ENCODE measurements around the gene PSME2. TPM values are rescaled to one million over a fixed set of nuclear protein-coding genes. Genes with fewer than 3 reads are reported as not detected.

PSME2 gene
- total RNA-seq, 1 experiment from 2014 or later: 288 TPM

GRCh38 chr14:24132061-24132685, 14.2 kb downstream of the PSME2 start:
- no peak for DNase-seq
- intact Hi-C loops (cut with micrococcal nuclease; ENCODE audit: unreplicated experiment): no loop called here
- Mint-ChIP-seq H3K27ac (ENCODE audit: unreplicated experiment) (no peak overlapping the region), H3K9me3 (ENCODE audit: low read depth, unreplicated experiment) (no peaks in the 10 kb centered on the region), H3K27me3 (ENCODE audit: unreplicated experiment) (no peaks in the 10 kb centered on the region), H3K36me3 (ENCODE audit: insufficient read depth, unreplicated experiment) (peaks cover 22% of the 10 kb centered on the region), H3K4me3 (ENCODE audit: low read depth, unreplicated experiment) (no peak overlapping the region), H3K4me1 (ENCODE audit: low read depth, unreplicated experiment) (peaks cover 15% of the 10 kb centered on the region)
- BruUV-seq (replicated peaks): no TSS peak
- TF ChIP-seq, protein P1, sequence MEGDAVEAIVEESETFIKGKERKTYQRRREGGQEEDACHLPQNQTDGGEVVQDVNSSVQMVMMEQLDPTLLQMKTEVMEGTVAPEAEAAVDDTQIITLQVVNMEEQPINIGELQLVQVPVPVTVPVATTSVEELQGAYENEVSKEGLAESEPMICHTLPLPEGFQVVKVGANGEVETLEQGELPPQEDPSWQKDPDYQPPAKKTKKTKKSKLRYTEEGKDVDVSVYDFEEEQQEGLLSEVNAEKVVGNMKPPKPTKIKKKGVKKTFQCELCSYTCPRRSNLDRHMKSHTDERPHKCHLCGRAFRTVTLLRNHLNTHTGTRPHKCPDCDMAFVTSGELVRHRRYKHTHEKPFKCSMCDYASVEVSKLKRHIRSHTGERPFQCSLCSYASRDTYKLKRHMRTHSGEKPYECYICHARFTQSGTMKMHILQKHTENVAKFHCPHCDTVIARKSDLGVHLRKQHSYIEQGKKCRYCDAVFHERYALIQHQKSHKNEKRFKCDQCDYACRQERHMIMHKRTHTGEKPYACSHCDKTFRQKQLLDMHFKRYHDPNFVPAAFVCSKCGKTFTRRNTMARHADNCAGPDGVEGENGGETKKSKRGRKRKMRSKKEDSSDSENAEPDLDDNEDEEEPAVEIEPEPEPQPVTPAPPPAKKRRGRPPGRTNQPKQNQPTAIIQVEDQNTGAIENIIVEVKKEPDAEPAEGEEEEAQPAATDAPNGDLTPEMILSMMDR (IDR thresholded peaks at IDR 0.05; ENCODE audit: unreplicated experiment): no peak
- CTCF ChIA-PET: interaction anchor here (0.6 kb wide), 1 partner anchor 89 kb away, joined by 5 read pairs; no protein-coding TSS in a partner anchor

GRCh38 chr14:24131549-24131966, 14.9 kb downstream of the PSME2 start:
- no peaks in the 10 kb centered on the region for H3K9me3 Mint-ChIP-seq (ENCODE audit: low read depth, unreplicated experiment)
- no peaks in the 10 kb centered on the region for H3K27me3 Mint-ChIP-seq (ENCODE audit: unreplicated experiment)
- peaks cover 10% of the 10 kb centered on the region for H3K4me1 Mint-ChIP-seq (ENCODE audit: low read depth, unreplicated experiment)
- TF ChIP-seq, protein P1 (IDR thresholded peaks at IDR 0.05; ENCODE audit: unreplicated experiment): no peak
- no TSS peak for BruUV-seq (replicated peaks)
- H3K36me3 Mint-ChIP-seq (ENCODE audit: insufficient read depth, unreplicated experiment): peaks cover 16% of the 10 kb centered on the region
- no peak for DNase-seq
- H3K4me3 Mint-ChIP-seq (ENCODE audit: low read depth, unreplicated experiment): no peak overlapping the region
- no peak overlapping the region for H3K27ac Mint-ChIP-seq (ENCODE audit: unreplicated experiment)
- CTCF ChIA-PET: no interaction called here
- intact Hi-C loops (cut with micrococcal nuclease; ENCODE audit: unreplicated experiment): no loop called here

DNA sequence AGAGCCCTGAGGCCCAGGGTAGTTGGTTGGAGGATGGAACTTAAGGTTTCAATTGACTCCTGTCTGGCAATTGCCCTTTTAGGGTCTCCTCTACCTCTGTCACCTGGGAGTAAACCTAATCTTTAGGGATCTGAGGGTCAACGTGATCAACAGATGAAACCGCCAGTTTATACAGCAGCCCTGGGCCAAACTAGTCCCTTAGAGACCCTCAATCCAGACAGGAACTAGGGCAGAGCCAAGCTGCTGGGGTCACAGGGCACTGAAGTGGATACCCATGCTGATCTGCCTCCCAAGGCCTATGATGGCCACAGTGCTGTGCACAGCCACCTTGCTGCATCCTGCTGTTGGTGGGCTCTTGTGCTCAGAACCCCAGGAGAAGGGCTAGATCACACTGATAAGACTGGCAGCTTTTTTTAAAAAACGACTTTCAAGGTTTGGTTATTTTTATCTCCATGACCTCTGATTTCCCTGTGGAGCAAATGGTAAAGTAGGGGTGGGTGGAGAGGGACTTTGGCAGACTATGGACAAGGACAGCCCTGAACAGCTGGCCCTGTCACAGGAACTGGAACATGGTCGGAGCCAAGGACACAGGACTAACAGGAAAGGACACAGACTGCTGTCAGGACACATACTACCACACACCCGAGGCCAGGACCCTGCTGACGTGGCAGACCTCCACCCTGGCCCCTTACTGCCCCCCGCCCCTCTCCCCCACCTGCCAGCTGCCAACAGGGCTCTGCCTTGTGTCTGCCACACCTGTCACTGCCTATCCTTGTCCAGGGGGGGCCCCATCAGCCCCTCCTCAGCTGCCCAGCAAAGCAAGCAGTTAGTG, 15.5 kb downstream of the PSME2 start:
- TF ChIP-seq, protein P1 (IDR thresholded peaks at IDR 0.05; ENCODE audit: unreplicated experiment): no peak
- Mint-ChIP-seq H3K9me3 (ENCODE audit: low read depth, unreplicated experiment) (no peaks in the 10 kb centered on the region), H3K27ac (ENCODE audit: unreplicated experiment) (no peak overlapping the region), H3K4me3 (ENCODE audit: low read depth, unreplicated experiment) (no peak overlapping the region), H3K4me1 (ENCODE audit: low read depth, unreplicated experiment) (peaks cover 10% of the 10 kb centered on the region), H3K36me3 (ENCODE audit: insufficient read depth, unreplicated experiment) (peaks cover 10% of the 10 kb centered on the region), H3K27me3 (ENCODE audit: unreplicated experiment) (no peaks in the 10 kb centered on the region)
- BruUV-seq (replicated peaks): no TSS peak
- intact Hi-C loops (cut with micrococcal nuclease; ENCODE audit: unreplicated experiment): no loop called here
- DNase-seq: no peak
- CTCF ChIA-PET: interaction anchor here (0.7 kb wide), 1 partner anchor 348 kb away, joined by 3 read pairs; no protein-coding TSS in a partner anchor

- H3K27me3 Mint-ChIP-seq (ENCODE audit: unreplicated experiment): no peaks in the 10 kb centered on the region
- TF ChIP-seq, protein P1 (IDR thresholded peaks at IDR 0.05; ENCODE audit: unreplicated experiment): no peak
- H3K36me3 Mint-ChIP-seq (ENCODE audit: insufficient read depth, unreplicated experiment): peaks cover 5% of the 10 kb centered on the region
- CTCF ChIA-PET: no interaction called here
- no peak within 1 kb of the TSS for H3K27ac Mint-ChIP-seq (ENCODE audit: unreplicated experiment)
- no peak within 1 kb of the TSS for H3K4me3 Mint-ChIP-seq (ENCODE audit: low read depth, unreplicated experiment)
- peaks cover 6% of the 10 kb centered on the region for H3K4me1 Mint-ChIP-seq (ENCODE audit: low read depth, unreplicated experiment)
- intact Hi-C loops (cut with micrococcal nuclease; ENCODE audit: unreplicated experiment): no loop called here
- no peak for DNase-seq
- H3K9me3 Mint-ChIP-seq (ENCODE audit: low read depth, unreplicated experiment): no peaks in the 10 kb centered on the region
- BruUV-seq (replicated peaks): no TSS peak
Measured at GRCh38 chr14:24130380-24130716, 16.1 kb downstream of the PSME2 start, which contains the start of gene FITM1. FITM1 (plus strand) TSS chr14:24130659; CDS start chr14:24131564, 905 bp downstream.
